SKM-1 (cell line): ENCODE measurements around the gene SNRPA.
"Not testable (repeated sequence)": the region's sequence is repeated elsewhere in the genome, so short reads cannot be mapped to it uniquely, and the experiment has no call there.

ENCODE experiments used
- DNase-seq: peaks from one replicate; lab custom pipeline; 2025; ENCODE audit not compliant: unreplicated experiment; lab: John Stamatoyannopoulos, UW

The SNRPA gene

GRCh38 chr19:40776364-40776763, 25.4 kb downstream of the SNRPA start:
- DNase-seq, result no peak

GRCh38 chr19:40776932-40777644, 26.1 kb downstream of the SNRPA start:
- peak; percentile 96 for DNase-seq

- no peak for DNase-seq
Observed at GRCh38 chr19:40777645-40777936, 26.6 kb downstream of the SNRPA start.

GRCh38 chr19:40777937-40778705, 27.1 kb downstream of the SNRPA start, which contains the start of gene RAB4B:
RAB4B (plus strand) TSS chr19:40778247; CDS start chr19:40778376, 129 bp downstream.
- peak; percentile 97 for DNase-seq

- DNase-seq, result no peak
Observed at GRCh38 chr19:40778706-40779284, 27.8 kb downstream of the SNRPA start.

- DNase-seq, result no peak
Observed at GRCh38 chr19:40780582-40780981, 29.6 kb downstream of the SNRPA start.

GRCh38 chr19:40781140-40781539, 30.1 kb downstream of the SNRPA start:
- DNase-seq, result no peak

- no peak for DNase-seq
Observed at GRCh38 chr19:40783711-40784110, 32.7 kb downstream of the SNRPA start.

GRCh38 chr19:40784146-40784545, 33.1 kb downstream of the SNRPA start:
- DNase-seq, result not testable (repeated sequence)

- DNase-seq, result no peak
Observed at GRCh38 chr19:40785526-40785925, 34.5 kb downstream of the SNRPA start.

GRCh38 chr19:40786060-40787037, 35.3 kb downstream of the SNRPA start:
- no peak for DNase-seq

- no peak for DNase-seq
Observed at GRCh38 chr19:40791349-40791748, 40.3 kb downstream of the SNRPA start.

GRCh38 chr19:40791996-40792395, 41.0 kb downstream of the SNRPA start:
- DNase-seq, result no peak

- DNase-seq, result no peak
Observed at GRCh38 chr19:40797166-40797962, 46.4 kb downstream of the SNRPA start.

- DNase-seq, result peak; percentile 59
Observed at GRCh38 chr19:40797963-40798682, 47.1 kb downstream of the SNRPA start.

- peak; percentile 97 for DNase-seq
Observed at GRCh38 chr19:40798683-40799557, 47.9 kb downstream of the SNRPA start, which contains the start of gene EGLN2. EGLN2 (plus strand) TSS chr19:40799191; CDS start chr19:40800573, 1,382 bp downstream.

- no peak for DNase-seq
Observed at GRCh38 chr19:40799558-40800338, 48.7 kb downstream of the SNRPA start.
